Endometrial microvascular endothelial cells (primary cell): ENCODE data around the gene MAPK8IP3. TPM values are rescaled to one million over a fixed set of nuclear protein-coding genes. Genes with fewer than 3 reads are reported as not detected.
"Not testable (repeated sequence)": the region's sequence is repeated elsewhere in the genome, so short reads cannot be mapped to it uniquely, and the experiment has no call there.

Experiments
- in situ Hi-C: cut with HindIII; loops from 2 replicates; pipeline ENCODE4 v1.10.0; 2017; ENCODE audit warnings: low sequenced_read_pairs, low pct_unique_long_range_greater_than_20kb; ENCODE audit errors: inconsistent ontology term
- total RNA-seq: library from RNA; depleted of rRNA; stranded (reverse); fragments of >200 nt; gene quantifications from one replicate; pipeline ENCODE4 v1.2.3, GENCODE V29; 2015; ENCODE audit errors: inconsistent ontology term

MAPK8IP3 gene
- total RNA-seq, 1 donor from 2014 or later, result 35.8 TPM

DNA sequence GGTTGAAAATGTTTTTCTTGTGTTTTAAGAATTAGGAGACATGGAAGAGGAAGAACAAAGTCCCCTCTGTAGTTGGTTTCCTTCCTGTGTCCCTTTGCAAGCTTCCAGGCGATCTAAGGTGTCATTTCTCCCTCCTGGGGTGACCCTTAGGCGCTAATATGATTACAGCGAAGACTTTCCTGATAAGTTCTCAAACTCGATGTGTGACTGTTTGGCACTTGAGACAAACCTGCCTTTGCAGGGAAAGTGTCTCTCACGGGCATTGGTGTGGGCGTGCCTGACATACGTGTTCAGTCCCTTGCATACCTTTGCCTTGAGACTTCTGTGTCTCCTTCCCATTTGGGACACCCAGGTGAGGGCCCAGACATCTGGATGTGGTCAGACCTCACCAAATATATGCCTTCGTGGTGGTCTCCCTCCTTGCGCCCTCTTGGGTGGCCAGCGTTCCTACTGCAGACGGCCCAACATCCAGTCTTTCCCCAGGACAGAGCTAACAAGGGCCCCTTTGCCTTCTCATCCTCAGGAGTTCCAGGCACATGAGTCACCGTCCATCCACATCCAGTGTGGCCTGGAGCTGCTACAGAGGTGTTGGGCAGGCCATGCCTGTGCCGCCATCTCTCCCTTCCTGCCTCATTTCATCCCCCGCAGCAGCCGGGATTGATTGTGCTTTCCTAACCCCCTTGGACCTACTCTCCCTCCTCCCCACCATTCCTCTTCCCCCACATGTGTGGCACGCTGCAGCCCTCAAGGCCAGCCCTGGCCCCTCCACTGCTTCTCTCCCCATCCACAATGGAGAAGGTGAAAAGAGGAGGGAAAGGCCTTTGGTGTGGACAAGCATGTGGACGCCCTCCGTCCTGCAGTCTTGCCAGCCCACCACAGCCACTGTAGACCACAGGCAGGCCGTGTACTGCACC is 31.0 kb upstream of the MAPK8IP3 start:
- in situ Hi-C loops, result no loop called here

GRCh38 chr16:1676661-1677060 is 29.3 kb upstream of the MAPK8IP3 start:
- in situ Hi-C loops, result no loop called here

GRCh38 chr16:1677339-1677738 is 28.7 kb upstream of the MAPK8IP3 start:
- in situ Hi-C loops, result no loop called here

- in situ Hi-C loops, result no loop called here
These were observed 28.0 kb upstream of the MAPK8IP3 start, which contains the start of gene JPT2 for GRCh38 chr16:1677942-1678499. JPT2 (plus strand) TSS chr16:1678279; CDS start chr16:1678313, 34 bp downstream.

DNA sequence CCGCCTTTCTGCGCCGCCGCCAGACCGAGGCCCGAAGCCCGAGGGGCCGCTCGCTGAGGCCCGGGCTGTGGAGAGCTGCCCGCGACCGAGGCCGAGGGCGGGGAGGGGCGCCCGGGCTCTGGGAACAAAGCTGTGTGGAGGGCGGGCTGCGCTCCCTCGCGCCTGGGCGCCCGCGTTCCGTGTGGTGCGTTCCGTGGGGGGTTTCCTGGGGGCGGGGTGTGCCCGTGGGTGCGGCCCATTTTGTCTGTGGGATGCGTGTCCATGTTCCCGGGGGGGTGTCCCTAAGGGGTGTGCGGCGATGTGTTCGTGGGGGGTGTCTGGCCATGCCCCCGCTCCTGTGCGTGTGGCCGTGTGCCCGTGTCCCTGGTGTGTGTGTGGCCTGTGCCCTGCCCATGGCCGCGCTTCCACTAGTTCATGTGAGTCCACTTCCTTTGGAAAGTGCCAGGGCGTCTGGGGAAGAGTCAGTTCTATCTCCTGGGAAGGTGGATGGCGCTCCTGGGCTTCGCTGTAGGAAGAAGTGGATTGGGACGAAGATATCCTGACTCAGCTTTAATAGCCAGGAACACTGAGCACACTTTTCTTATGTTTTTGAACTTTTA is 27.4 kb upstream of the MAPK8IP3 start:
- in situ Hi-C loops, result no loop called here

DNA sequence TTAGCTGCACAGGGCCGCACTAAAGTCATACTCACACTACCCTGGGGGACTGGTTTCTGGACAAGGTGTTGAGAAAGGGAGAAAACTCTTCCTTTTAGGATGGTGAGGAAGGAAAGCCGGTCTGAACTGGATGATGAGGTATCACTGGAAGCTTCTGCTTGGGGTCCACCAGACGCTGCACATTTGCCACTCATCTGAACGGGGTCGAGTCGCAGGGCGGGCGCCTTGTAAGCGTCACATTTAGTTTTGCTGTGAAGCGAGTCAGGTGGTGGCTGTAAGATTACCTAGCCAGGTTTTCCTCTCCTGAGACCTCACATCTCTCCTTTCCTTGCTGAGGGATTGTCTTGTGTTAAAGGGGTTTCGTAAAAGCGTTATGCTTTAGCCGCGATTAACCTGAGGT is 25.6 kb upstream of the MAPK8IP3 start:
- in situ Hi-C loops, result no loop called here

DNA sequence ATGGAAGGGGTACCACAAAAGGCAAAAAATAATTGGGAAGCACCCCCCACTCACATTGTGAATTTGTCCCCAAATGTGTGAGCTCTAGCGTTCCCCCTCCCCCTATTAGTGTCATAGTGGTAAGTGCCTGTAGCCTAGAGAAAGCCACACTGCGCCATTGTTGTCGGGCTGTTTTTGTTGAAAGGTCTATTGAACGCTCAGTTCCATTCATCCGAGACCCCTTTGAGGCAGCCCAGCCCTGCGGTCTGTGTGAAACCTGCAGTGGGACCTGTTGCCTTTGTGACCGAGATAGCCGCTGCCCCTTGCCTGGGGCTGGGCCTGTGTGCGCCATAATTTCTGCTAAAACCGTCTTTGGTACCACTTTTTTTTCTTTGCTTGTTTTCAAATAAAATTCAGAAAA is 25.0 kb upstream of the MAPK8IP3 start:
- in situ Hi-C loops, result no loop called here

GRCh38 chr16:1687427-1688316 is 18.3 kb upstream of the MAPK8IP3 start:
- in situ Hi-C loops, result no loop called here

- in situ Hi-C loops, result no loop called here
These were observed 17.0 kb upstream of the MAPK8IP3 start for GRCh38 chr16:1688807-1689560.

GRCh38 chr16:1689853-1690252 is 16.1 kb upstream of the MAPK8IP3 start:
- in situ Hi-C loops, result no loop called here

- in situ Hi-C loops, result no loop called here
These were observed 15.2 kb upstream of the MAPK8IP3 start for GRCh38 chr16:1690810-1691209.

DNA sequence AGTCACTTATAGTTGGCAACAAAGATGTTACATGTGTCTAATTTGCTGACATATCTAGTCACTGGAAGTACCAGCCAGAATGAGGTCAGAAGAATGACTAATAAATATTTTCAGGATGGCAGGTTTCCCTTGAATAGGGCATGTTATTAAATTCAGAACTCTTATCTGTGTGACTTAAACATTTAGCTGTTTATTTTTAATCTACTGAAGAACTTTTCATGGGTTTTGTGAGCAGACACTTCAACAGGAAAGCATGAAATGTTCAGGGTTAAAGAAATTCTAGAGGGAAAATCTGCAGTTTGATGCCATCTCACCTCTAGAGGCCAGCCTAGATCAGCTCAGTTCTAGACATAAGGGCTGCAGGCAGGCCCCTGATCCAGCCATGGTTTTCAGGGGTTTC is 14.7 kb upstream of the MAPK8IP3 start:
- in situ Hi-C loops, result no loop called here

- in situ Hi-C loops, result no loop called here
These were observed 14.0 kb upstream of the MAPK8IP3 start for GRCh38 chr16:1691956-1692355.

DNA sequence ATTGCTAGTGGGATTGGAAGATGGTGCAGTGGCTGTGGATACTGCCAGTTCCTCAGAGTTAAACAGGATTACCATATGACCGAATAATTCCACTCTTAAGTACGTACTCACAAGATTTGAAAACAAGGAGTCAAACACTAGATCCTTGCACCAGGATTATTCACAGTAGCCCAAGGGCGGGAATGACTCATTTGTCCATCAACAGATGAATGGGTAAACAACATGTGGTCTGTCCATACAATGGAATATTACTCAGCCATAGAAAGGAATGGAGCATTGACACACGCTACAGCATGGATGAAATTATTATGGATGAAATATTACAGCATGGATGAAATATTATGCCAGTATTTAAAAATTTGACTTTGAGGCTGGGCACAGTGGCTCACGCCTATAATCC is 9.1 kb upstream of the MAPK8IP3 start:
- in situ Hi-C loops, result no loop called here

- in situ Hi-C loops, result no loop called here
These were observed 7.3 kb upstream of the MAPK8IP3 start for GRCh38 chr16:1698680-1699079.

DNA sequence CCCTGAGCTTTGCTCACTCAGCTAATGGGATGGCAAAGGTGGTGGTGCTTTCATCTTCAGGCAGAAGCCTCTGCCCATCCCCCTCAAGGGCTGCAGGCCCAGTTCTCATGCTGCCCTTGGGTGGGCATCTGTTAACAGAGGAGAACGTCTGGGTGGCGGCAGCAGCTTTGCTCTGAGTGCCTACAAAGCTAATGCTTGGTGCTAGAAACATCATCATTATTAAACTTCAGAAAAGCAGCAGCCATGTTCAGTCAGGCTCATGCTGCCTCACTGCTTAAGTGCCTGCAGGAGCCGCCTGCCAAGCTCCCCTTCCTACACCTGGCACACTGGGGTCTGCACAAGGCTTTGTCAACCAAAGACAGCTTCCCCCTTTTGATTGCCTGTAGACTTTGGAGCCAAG is 5.7 kb upstream of the MAPK8IP3 start:
- in situ Hi-C loops, result no loop called here

- in situ Hi-C loops, result no loop called here
These were observed 4.6 kb upstream of the MAPK8IP3 start for GRCh38 chr16:1701216-1701878.

DNA sequence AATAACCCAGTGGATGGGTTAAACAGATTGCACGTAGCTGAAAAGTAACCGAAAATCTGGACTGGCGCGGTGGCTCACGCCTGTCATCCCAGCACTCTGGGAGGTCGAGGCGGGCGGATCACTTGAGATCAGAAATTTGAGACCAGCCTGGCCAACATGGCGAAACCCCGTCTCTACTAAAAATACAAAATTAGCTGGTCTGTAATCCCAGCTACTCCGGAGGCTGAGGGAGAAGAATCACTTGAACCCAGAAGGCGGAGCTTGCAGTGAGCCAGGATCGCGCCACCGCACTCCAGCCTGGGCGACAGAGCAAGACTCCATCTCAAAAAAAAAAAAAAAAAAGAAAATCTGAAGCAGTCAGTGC is 689 bp upstream of the MAPK8IP3 start:
- in situ Hi-C loops, result not testable (repeated sequence)
